Hypothalamus (tissue), 51 donors: Measurements from ENCODE around the gene OLIG3.

ENCODE experiments used
- DNase-seq, 51 donors: peaks; one replicate each; lab custom pipeline; 2025; lab: John Stamatoyannopoulos, UW

Gene OLIG3

GRCh38 chr6:137496909-137497720, 2.9 kb upstream of the OLIG3 start:
- no peak for DNase-seq

- no peak for DNase-seq
Observed at GRCh38 chr6:137496368-137496767, 2.2 kb upstream of the OLIG3 start.

- DNase-seq: no peak
Observed at GRCh38 chr6:137495703-137496336, 1.6 kb upstream of the OLIG3 start.

GRCh38 chr6:137494988-137495702, 951 bp upstream of the OLIG3 start:
- DNase-seq: no peak

GRCh38 chr6:137493218-137494038, 766 bp downstream of the OLIG3 start:
- DNase-seq: no peak

GRCh38 chr6:137492289-137493217, 1.6 kb downstream of the OLIG3 start:
- no peak for DNase-seq

- no peak for DNase-seq
Observed at GRCh38 chr6:137491478-137491877, 2.7 kb downstream of the OLIG3 start.

- DNase-seq: no peak
Observed at GRCh38 chr6:137490961-137491360, 3.2 kb downstream of the OLIG3 start.

GRCh38 chr6:137490006-137490905, 3.9 kb downstream of the OLIG3 start:
- no peak for DNase-seq

GRCh38 chr6:137489046-137490005, 4.9 kb downstream of the OLIG3 start:
- no peak for DNase-seq

GRCh38 chr6:137488150-137489045, 5.8 kb downstream of the OLIG3 start:
- DNase-seq: no peak

GRCh38 chr6:137487869-137488149, 6.4 kb downstream of the OLIG3 start:
- DNase-seq: no peak

- DNase-seq: no peak
Observed at GRCh38 chr6:137487181-137487868, 6.9 kb downstream of the OLIG3 start.

- no peak for DNase-seq
Observed at GRCh38 chr6:137486416-137486815, 7.8 kb downstream of the OLIG3 start.

GRCh38 chr6:137480431-137480830, 13.8 kb downstream of the OLIG3 start:
- DNase-seq: no peak

GRCh38 chr6:137475103-137475502, 19.1 kb downstream of the OLIG3 start:
- DNase-seq: no peak
